Neural progenitor cell (in vitro differentiated cells): ENCODE data around the gene TAX1BP1.

Experiments used
- CTCF ChIP-seq: fragments of 200-600 bp; sonication (generic); IDR thresholded peaks from 2 replicates; pipeline ENCODE4 v1.5.1; 2017; ENCODE audit warnings: antibody characterized with exemption, mild to moderate bottlenecking
- EZH2 ChIP-seq: fragments of 200-600 bp; sonication (generic); IDR thresholded peaks from 2 replicates; pipeline ENCODE4 v1.6.1; 2017; ENCODE audit warnings: antibody characterized with exemption, mild to moderate bottlenecking, moderate library complexity

- no peak for TF ChIP-seq CTCF
- TF ChIP-seq EZH2: no peak
These were observed 4.1 kb upstream of the TAX1BP1 start for GRCh38 chr7:27735831-27736230.
